HG02870 (cell line): ENCODE results near the gene GZF1.

ENCODE experiments used
- ATAC-seq: cut with Tn5 transposase; IDR thresholded peaks from one replicate; pipeline ENCODE4 v1.9.1; 2021; ENCODE audit warnings: mild to moderate bottlenecking, moderate library complexity; ENCODE audit not compliant: unreplicated experiment

GZF1 gene

DNA sequence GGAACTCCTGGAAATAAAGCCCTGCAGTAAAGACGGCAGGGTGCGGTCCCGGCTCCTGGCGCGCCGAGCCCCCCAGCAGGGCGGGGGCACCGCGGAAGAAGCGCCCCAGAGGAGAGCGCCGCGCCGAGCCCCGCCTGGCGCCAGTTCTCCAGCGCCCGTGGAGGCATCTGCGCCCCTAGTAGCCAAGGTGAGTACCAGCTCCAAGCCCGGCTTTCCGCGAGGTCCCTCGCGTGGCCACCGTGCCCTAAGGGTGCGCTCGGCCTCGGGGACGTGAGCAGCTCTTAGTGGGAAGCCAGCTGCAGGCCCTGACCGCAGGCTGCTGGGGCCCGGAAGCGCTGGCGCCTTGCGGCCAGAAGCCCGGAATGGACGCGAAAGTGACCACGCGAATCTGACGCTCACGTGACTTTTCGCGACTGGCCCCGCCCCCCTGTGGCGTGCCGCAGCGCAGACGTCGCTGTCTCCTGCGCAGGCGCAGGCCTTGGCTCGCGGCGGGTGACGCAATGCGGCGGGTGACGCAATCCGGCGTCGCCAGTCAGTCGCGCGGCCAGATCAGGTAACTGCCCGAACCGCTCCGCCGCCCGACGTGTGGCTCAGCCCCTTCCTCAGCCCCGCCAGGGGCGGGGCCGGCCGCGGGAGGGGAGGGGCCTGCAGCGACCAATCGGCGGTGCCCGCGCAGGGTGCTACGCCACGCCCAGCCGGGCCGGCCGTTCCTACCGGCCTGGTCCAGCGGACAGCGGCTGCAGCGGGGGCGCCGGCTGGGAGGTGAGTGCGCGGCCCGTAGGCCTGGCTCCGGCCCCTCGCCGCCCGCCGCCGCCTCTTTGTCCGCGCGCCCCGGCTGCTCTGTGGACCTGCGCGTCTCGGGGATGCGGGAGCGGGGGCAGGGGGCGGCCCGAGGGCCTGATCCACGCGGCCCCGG lies at the start of gene GZF1:
GZF1 (plus strand) TSS at position 707 of the 916 bp plus-strand sequence. CDS start 2,202 bp downstream, outside the sequence.
- ATAC-seq, result peak; percentile 52

DNA sequence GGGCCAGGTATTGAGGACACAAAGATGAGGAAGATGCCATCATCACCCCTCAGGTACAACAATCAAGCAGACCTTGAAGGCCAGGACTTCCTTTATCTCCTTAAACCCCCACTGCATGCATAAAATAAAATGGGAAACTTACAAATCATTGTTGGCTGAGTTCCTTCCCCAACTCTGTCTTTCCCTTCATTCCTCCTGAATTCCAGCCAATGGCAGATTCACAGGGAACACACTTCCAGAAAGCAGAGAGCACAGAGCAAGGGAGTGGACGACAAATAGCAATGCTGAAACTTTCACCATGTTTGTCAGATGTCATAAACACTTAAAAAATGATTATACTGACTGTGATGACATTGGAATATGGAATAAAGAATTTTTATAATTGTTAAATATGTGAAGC lies 48.7 kb upstream of the GZF1 start:
- ATAC-seq, result no peak

- no peak for ATAC-seq
Measured at GRCh38 chr20:23314699-23315098, 47.3 kb upstream of the GZF1 start.

- ATAC-seq, result no peak
Measured at GRCh38 chr20:23315099-23315498, 46.9 kb upstream of the GZF1 start.

DNA sequence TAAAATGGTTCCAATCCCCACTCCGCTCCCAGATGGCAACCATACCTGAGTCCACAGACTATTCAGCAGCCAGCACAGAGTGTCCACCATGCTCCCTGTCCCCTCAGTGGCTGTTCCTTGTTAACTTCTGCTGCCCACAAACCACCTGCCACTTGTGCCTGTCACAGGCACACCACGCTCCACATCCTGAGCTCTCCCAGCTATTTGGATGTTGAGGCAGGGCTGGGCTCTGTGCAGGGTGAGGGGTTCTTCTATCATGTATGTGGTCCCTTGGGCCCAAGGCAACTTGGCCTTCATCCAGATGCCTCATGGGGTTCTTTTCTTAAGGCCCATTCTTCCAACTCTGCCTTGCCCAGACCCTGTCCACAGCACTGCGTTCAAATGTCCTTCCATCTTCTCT lies 45.4 kb upstream of the GZF1 start:
- ATAC-seq, result no peak

DNA sequence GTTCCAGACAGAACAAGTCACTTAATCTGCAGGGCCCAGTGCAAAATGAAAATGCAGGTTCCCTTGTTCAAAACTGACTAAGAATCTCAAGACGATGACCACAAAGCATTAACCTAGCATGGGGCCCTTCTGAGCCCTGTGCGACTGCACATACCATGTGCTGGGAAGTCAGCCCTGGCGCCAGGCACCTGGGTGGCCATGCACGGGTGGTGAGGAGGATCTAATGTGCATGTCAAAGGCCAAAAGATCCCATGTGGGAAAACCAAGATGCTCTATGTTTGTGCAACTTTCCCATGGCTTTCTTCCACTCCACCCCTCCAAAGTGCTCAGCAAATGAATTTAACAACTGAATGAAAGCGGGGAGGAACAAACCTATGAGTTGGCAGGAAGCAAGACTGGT lies 44.9 kb upstream of the GZF1 start:
- ATAC-seq, result no peak

DNA sequence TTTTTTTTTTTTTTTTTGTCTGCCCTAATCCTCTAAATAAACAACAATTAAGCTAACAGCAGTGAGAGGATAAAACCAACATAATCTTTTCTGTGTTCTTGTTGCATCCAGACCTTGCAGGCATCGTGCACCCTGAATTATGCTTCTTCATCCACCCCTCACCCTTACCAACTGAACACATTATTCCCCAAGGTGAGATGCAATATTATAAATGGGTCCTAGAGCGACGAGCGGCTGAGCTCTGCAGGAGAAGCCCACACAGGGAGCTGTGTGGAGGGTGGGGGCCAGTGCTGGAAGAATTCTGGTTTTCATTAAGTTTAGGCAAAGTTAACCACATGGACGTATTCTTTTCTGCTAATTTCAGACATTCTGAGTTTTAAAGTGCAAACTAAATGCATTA lies 43.6 kb upstream of the GZF1 start:
- no peak for ATAC-seq

GRCh38 chr20:23320317-23320716 lies 41.7 kb upstream of the GZF1 start:
- no peak for ATAC-seq

- no peak for ATAC-seq
Measured at GRCh38 chr20:23325107-23325506, 36.9 kb upstream of the GZF1 start.

DNA sequence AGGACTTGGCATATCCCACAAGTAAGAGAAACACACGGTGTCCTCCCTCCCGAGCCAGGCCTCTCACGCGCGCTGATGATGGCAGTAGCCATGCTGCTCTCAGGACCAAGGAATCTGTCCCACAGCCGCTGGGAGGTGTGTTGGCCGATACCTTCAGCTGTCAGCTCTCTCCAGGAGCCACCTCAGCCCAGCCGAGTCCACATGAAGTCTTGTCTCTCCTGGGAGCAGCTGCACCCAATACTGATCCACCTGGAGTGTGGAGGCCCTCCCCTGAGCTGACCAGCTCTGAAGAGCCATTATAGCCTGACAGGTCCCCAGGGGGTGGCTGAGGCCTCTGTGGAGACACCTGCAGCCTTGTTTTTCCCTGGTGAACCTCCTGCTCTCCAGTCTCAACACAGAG lies 35.2 kb upstream of the GZF1 start:
- no peak for ATAC-seq

DNA sequence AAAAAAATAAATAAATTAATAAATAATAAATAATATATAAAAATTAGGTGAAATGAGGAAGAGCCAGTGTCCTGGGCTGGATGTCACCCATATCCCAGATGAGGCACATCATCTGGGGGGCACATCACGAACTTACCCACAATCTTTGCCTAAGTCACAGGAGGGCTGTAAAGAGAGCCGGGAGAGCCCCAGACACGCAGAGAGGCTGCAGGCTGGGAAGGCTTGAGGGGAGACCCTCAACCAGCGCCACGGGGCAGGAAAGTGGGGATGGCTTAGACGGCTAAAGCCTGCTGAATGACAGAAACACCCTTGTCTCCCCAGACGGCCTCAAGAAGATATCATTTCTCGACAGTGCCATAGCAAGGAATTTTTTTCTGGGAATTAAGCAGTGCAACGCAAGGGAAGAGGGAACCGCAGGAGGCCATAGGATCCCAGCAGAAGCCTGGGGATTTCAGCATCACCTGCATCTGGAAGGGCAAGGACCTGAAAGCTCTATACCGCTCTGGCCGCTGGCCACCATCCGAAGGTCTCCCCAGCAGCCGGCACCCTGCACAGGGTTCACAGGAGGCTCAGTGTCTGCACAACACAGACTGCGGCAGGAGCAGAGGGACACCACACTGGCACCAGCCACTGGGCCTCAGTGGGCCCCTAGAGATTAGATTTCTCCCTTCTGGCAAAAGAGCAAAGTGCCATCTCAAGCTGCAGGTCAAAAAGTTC lies 34.2 kb upstream of the GZF1 start:
- ATAC-seq, result no peak

DNA sequence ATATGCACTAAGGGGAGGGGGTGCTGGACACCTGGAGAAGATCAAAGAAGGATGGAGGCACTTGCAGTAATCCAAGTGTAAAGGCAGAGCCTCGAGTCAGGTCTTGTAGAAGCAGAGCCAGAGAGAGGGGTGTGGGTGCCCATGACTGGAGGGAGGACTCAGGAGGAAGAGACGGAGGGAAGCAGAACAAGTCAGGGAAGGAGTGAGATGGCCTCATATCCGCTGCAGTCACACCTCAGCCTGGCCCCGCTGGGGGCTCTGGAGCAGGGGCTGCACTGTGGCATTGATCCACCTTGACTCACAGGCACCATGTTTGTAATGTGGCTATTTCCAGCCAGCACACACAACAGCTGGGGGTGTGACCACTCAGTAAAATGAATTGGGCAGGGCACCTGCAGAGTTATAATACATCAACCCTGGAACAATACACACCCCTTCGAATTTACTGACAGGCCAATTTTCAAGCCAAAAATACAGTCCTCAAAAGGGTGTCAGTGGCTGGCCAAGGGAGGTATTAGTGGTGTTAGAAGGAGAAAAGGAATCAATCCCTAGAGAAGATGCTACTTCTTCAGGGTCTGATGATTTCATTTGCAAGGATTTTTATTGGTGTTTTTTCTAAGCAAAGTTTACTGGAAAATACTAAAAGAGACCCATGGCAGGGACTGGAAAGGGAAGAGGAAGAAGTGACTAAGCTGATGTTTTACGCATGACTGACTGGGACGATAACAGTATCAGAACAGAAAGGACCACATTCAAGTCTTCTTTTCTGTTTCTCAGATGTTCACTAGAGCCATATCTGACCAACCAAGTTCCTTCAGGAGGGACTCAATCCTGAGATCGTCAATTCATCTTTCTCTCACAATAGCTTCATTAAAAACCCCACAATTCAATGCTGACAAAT lies 30.3 kb upstream of the GZF1 start:
- no peak for ATAC-seq

GRCh38 chr20:23332467-23332866 lies 29.5 kb upstream of the GZF1 start:
- no peak for ATAC-seq

DNA sequence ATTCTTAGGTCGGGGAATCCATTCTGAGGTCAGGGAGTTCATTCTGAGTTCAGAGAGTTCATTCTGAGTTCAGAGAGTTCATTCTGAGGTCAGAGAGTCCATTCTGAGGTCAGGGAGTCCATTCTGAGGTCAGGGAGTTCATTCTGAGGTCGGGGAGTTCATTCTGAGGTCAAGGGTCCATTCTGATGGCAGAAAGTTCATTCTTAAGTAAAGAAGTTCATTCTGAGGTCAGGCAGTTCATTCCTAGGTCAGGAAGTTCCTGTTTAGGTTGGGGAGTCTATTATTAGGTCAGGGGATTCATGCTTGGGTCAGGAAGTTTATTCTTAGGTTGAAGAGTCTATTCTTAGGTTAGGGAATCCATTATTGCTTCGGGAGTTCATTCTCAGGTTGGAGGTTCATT lies 27.9 kb upstream of the GZF1 start:
- ATAC-seq, result no peak

DNA sequence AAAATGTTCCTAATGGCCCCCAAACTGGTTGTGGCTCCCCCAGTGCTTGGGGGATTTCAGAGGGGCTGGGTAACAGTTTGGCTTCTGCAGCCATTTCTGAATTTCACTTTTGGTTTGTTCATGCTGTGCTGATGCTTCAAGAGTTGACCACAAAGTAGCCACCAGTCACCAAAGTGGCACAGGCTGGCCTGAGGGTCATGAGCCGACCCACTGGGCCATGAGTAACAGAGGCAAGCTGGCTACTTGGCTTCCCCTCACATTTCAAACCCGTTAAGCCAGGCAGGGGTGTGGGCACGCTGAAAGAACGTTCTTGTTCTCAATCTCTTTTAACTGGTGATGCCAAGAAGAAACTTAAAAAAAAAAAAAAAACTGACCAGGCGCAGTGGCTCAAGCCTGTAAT lies 26.5 kb upstream of the GZF1 start:
- no peak for ATAC-seq

DNA sequence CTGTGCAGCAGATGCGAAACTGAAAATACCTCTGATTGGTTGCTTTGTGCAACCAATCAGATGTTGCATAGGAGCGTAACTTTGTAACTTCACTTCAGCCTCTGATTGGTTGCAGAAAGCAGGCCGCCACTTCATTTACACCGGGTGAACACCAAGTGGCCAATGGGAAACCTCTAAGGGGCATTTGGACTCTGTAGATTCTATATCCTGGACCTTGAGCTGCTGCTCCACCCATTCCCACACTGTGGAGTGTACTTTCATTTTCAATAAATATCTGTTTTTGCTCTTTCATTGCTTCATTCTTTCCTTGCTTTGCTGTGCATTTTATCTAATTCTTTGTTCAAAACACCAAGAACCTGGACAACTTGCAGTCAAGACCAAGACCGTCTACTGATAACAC lies 25.5 kb upstream of the GZF1 start:
- no peak for ATAC-seq

DNA sequence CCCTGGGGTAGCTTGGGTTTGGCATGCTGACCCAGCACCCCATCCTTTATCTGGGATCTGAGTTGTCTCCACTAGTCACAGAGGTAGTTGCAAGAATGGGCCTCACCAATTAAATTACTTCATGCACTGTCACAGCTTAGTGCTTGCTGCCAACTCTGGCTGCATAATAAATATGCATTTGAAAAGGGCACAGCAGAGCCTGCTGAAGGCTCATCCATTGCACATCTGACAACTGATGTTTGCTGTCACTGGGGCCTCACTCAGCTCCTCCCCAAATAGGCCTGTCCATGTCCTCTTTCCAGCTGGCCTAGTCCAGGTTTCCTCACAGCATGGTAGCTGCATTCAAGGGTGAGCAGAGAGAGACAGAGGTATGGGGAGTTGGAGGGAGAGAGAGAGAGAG lies 24.7 kb upstream of the GZF1 start:
- no peak for ATAC-seq

- no peak for ATAC-seq
Measured at GRCh38 chr20:23339986-23340385, 22.0 kb upstream of the GZF1 start.

DNA sequence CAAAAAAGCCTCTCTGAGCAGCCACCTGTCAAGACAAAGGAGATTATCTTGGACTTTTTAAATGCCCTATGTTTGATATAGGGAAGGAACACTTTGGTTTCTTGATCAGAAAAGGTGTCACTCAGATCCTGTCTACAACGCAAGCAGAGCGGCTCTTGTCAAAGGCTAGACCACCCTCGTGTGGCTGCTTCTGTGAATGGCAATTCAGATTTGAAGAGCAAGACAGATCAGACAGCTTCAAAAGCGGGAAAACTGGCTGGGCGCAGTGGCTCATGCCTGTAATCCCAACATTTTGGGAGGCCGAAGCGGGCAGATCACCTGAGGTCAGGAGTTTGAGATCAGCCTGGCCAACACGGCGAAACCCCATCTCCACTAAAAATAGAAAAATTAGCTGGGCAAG lies 21.5 kb upstream of the GZF1 start:
- ATAC-seq, result no peak

- peak; percentile 92 for ATAC-seq
Measured at GRCh38 chr20:23341073-23341472, 20.9 kb upstream of the GZF1 start.

DNA sequence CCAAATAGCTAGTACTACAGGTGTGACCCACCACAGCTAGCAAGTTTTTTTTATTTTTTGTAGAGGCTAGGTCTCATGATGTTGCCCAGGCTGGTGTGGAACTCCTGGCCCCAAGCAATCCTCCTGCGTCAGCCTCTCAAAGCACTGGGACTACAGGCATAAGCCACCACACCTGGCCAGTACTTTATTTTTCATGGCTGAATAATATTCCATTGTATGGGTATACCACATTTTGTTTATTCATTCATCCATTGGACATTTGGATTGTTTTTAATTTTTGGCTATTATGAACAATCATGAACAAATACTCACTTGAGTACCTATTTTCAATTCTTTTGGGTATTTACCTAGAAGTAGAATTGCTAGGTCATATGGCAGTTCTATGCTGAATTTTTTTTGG lies 18.4 kb upstream of the GZF1 start:
- no peak for ATAC-seq
